ENCODE measurements around the gene CNOT3. TPM values are rescaled to one million over a fixed set of nuclear protein-coding genes. Genes with fewer than 3 reads are reported as not detected.

Gene CNOT3
- total and polyA plus RNA-seq, 2 of the 13 experiments (the other 11 are each of a cell fraction or from before 2014, with no cell fraction given), result 4.3 to 5.8 TPM

- no peak for TF ChIP-seq IRX3 (CRISPR knock-in tag; IDR thresholded peaks at IDR 0.05; ENCODE audit: borderline replicate concordance, low read depth)
- 0 out of 2 replicates have a peak, but pooled peaks have one; percentile 29 for TF ChIP-seq PHF20 (CRISPR knock-in tag; IDR thresholded peaks at IDR 0.05)
- TF ChIP-seq ZNF761 (CRISPR knock-in tag; conservative IDR thresholded peaks at IDR 0.05), result no peak
- no peak for TF ChIP-seq ZNF280D (CRISPR knock-in tag; IDR thresholded peaks at IDR 0.05)
- TF ChIP-seq PHF21A (CRISPR knock-in tag; IDR thresholded peaks at IDR 0.05), result peak; percentile 79
- TF ChIP-seq, protein P1, sequence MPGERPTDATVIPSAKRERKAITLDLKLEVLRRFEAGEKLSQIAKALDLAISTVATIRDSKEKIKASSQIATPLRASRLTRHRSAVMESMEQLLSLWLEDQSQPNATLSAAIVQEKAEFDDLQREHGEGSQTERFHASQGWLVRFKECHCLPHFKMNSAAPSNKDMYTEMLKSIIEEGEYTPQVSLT (CRISPR knock-in tag; IDR thresholded peaks at IDR 0.05; ENCODE audit: borderline replicate concordance, low read depth), result no peak
- no peak for TF ChIP-seq ZSCAN30 (CRISPR knock-in tag; IDR thresholded peaks at IDR 0.05)
- TF ChIP-seq PRPF4 (IDR thresholded peaks at IDR 0.05; ENCODE audit: low read depth, low read length, poor library complexity, severe bottlenecking), result no peak
- no peak for TF ChIP-seq PBX2 (CRISPR knock-in tag; IDR thresholded peaks at IDR 0.05)
- peak; percentile 55; the same call in 1 of the 2 replicates for TF ChIP-seq NAIF1 (CRISPR knock-in tag; IDR thresholded peaks at IDR 0.05; ENCODE audit: borderline replicate concordance)
- peak; percentile 33; the same call in 1 of the 2 replicates for TF ChIP-seq YEATS4 (CRISPR knock-in tag; IDR thresholded peaks at IDR 0.05; ENCODE audit: borderline replicate concordance)
- TF ChIP-seq, protein P2, sequence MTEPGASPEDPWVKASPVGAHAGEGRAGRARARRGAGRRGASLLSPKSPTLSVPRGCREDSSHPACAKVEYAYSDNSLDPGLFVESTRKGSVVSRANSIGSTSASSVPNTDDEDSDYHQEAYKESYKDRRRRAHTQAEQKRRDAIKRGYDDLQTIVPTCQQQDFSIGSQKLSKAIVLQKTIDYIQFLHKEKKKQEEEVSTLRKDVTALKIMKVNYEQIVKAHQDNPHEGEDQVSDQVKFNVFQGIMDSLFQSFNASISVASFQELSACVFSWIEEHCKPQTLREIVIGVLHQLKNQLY (CRISPR knock-in tag; IDR thresholded peaks at IDR 0.05), result no peak; the same call in 1 of the 2 replicates
- TF ChIP-seq ZNF597 (CRISPR knock-in tag; IDR thresholded peaks at IDR 0.05), result no peak
- TF ChIP-seq WIZ (CRISPR knock-in tag; IDR thresholded peaks at IDR 0.05), result peak; percentile 79; the same call in 1 of the 2 replicates
- TF ChIP-seq ZNF430 (CRISPR knock-in tag; IDR thresholded peaks at IDR 0.05), result no peak
- TF ChIP-seq CEBPB (IDR thresholded peaks at IDR 0.05; ENCODE audit: borderline replicate concordance, low read depth, low read length), result no peak
- no peak for TF ChIP-seq PAWR (CRISPR knock-in tag; IDR thresholded peaks at IDR 0.05; ENCODE audit: borderline replicate concordance)
- TF ChIP-seq BHLHE40 (IDR thresholded peaks at IDR 0.05; ENCODE audit: low read length), result no peak
- TF ChIP-seq KLF16 (CRISPR knock-in tag; IDR thresholded peaks at IDR 0.05), result peak in 1 of 2 experiments; percentile 67; a peak in 1 of 4 replicates
- TF ChIP-seq, protein P3, sequence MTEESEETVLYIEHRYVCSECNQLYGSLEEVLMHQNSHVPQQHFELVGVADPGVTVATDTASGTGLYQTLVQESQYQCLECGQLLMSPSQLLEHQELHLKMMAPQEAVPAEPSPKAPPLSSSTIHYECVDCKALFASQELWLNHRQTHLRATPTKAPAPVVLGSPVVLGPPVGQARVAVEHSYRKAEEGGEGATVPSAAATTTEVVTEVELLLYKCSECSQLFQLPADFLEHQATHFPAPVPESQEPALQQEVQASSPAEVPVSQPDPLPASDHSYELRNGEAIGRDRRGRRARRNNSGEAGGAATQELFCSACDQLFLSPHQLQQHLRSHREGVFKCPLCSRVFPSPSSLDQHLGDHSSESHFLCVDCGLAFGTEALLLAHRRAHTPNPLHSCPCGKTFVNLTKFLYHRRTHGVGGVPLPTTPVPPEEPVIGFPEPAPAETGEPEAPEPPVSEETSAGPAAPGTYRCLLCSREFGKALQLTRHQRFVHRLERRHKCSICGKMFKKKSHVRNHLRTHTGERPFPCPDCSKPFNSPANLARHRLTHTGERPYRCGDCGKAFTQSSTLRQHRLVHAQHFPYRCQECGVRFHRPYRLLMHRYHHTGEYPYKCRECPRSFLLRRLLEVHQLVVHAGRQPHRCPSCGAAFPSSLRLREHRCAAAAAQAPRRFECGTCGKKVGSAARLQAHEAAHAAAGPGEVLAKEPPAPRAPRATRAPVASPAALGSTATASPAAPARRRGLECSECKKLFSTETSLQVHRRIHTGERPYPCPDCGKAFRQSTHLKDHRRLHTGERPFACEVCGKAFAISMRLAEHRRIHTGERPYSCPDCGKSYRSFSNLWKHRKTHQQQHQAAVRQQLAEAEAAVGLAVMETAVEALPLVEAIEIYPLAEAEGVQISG (CRISPR knock-in tag; IDR thresholded peaks at IDR 0.05), result peak; percentile 7; the same call in 1 of the 2 replicates
Observed at GRCh38 chr19:54189735-54190502, 52.4 kb downstream of the CNOT3 start (continued).

Measured in HepG2 (cell line).